Activated naive CD4-positive, alpha-beta T cell (primary cell): ENCODE data around the gene CCSER1.

Experiments used
- DNase-seq, 4 experiments: peaks; one replicate each; lab custom pipeline; 2025; lab: John Stamatoyannopoulos, UW

CCSER1 gene

GRCh38 chr4:90570615-90571014 lies 443.4 kb downstream of the CCSER1 start:
- no peak for DNase-seq

- no peak for DNase-seq
Observed at GRCh38 chr4:90572996-90573395, 445.8 kb downstream of the CCSER1 start.

- DNase-seq: no peak
Observed at GRCh38 chr4:90575371-90575770, 448.2 kb downstream of the CCSER1 start.

DNA sequence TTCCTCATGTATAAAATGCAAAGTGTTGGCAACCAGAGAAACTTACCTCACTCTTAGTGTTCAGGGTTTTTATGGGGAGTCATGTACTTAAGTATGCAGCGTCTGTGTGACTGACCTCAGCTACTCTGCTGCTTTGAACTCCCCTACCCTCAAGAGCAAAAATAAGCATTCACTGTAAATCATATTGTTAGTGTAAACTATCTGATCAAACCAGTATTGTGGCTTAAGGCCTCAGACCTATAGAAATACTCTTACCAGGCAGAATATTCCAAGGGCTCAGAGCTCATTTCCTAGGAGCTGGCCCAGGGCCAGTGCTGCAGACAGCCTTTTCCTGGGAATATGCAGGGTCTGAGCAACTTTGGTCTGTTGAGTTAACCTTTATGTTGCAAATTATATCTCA lies 453.1 kb downstream of the CCSER1 start:
- no peak for DNase-seq

DNA sequence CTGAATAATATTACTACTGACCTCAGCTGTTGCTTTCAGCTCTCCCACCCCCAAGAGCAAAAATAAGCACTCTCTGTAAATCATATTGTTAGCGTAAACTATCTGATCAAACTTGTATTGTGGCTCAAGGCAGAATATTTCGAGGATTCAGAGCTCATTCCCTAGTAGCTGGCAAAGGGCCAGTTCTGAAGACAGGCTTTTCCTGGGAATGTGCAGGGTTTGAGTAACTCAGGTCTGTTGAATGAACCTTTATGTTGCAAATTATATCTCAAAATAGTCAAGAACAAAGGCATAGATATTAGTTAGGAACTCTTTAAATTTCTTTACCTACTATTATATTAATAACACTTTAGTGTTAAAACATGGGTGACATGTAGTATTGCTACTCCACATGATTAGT lies 454.9 kb downstream of the CCSER1 start:
- no peak for DNase-seq

- no peak for DNase-seq
Observed at GRCh38 chr4:90584051-90584450, 456.9 kb downstream of the CCSER1 start.

GRCh38 chr4:90585961-90586360 lies 458.8 kb downstream of the CCSER1 start:
- DNase-seq: no peak

DNA sequence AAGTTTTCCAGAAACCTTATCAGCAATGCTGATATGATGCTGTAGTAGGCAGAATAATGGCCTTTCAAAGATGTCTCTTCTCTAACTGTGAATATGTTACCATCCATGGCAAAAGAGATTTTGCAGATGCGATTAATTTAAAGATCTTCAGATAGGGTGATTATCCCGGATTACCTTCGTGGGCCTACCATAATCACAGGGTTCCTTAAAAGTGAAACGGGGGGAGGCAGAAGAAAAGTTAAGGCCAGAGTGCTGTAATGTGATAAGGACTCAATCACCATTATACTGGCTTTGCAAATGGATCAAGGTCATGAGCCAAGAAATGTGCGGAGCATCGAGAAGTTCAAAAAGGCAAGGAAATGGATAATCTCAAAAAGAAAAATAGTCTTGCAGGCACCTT lies 459.6 kb downstream of the CCSER1 start:
- no peak for DNase-seq

GRCh38 chr4:90597927-90598326 lies 470.7 kb downstream of the CCSER1 start:
- no peak for DNase-seq

DNA sequence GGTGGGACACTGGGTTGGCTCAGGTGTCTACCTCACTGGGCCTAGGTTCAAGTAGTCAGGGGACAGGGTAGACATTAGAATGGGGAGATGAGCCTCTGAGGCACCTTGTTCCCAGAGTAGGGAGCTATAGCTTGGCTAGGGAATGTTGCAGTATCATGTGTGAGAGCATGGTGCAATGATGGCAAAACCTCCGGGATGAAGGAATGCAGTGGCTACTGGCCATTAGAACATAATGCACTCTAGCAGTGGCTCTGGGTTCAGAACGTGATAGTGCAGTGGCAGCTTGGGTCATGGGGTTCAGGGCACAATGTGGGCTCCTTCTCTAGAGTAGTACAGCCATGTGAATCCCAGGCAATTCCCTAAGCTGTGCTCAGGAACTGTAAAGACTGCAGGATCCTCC lies 471.5 kb downstream of the CCSER1 start:
- no peak for DNase-seq

DNA sequence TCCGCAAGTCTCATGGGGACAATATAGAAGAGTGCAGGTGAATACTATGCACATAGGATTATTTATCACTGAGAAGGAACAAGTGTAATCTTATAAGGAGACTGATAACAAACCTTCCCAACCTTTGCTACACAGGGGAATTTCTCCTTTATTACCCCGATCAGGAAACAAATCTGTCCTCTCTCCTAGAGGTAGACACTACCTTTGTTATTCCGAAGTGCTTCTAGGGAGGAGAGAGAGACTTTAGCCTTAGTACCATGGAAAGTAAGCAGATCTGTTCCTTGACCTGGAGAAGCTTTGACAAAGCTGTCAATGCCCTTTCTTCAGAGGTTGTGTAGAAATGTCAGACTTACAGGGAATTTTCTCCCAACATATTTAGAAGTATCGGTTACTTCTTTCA lies 475.5 kb downstream of the CCSER1 start:
- DNase-seq: no peak

DNA sequence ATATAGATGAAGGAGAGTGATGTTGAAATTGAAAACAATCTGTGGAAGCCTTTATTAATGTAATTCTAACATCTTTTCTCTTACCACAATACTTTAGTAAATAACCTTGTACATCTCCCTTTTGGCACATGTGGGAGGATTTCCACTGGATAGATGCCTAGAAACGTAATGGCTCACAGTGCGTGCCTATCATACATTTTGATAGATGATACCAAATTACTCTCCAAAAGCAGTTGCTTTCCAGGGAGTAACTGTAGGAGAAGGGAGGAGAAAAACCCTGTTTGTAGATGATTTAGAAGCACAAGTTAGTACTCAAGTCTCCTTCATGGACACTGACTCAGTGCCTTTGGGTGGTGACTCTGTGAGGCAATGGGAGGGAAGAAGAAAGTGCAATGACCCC lies 476.3 kb downstream of the CCSER1 start:
- no peak for DNase-seq

- no peak for DNase-seq
Observed at GRCh38 chr4:90606781-90607180, 479.6 kb downstream of the CCSER1 start.

DNA sequence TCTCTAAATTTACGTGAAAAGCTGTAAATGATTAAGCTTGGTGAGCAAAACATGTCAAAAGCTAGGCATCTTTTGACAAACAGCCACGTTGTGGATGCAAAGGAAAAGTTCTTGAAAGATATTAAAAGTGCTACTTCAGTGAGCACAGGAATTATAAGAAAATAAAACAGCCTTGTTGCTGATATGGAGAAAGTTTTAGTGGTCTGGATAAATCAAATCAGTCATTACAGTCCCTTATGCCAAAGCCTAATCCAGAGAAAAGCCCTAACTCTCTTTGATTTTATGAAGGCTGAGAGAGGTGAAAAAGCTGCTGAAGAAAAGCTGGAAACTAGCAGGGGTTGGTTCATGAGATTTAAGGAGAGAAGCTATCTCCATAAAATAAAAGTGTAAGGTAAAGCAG lies 487.2 kb downstream of the CCSER1 start:
- no peak for DNase-seq

GRCh38 chr4:90621080-90621479 lies 493.9 kb downstream of the CCSER1 start:
- no peak for DNase-seq

DNA sequence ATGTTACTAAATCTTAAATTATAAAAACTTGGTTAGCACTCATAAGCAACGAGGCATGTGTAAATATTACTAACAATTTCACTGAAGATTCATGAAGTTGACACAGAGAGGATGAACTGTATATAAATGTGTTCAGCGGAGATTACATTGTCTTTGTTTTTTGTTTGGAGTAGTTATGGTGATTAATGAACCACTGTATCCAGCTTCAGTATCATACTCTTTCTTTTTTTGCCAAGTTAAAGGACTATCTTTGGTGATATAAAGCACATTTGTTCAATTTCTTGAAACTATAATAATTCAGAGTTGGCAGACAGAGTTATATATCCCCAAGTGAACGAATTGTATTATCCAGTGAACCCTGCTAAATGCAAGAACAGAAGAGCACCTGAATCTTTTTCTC lies 497.6 kb downstream of the CCSER1 start:
- no peak for DNase-seq

- DNase-seq: no peak
Observed at GRCh38 chr4:90641861-90642599, 514.8 kb downstream of the CCSER1 start.

GRCh38 chr4:90643156-90643555 lies 516.0 kb downstream of the CCSER1 start:
- DNase-seq: no peak

DNA sequence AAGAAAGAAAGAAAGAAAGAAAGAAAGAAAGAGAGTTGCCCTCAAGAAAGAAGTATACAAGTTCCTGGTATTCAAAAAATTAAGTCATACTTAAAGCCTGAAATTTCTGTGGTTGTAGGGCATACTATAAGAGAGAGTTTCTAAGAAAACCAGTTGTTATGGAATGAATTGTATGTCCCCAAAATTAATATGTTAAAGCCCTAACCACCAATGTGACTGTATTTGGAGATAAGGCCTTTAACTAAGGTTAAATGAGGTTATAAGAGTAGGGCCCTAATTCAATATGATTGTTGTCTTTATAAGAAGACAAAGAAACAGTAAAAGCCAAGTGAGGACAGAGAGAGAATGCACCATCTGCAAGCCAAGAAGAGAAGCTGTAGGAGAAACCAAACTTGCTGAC lies 521.1 kb downstream of the CCSER1 start:
- DNase-seq: no peak

GRCh38 chr4:90648791-90649190 lies 521.6 kb downstream of the CCSER1 start:
- no peak for DNase-seq

GRCh38 chr4:90660672-90661071 lies 533.5 kb downstream of the CCSER1 start:
- no peak for DNase-seq

DNA sequence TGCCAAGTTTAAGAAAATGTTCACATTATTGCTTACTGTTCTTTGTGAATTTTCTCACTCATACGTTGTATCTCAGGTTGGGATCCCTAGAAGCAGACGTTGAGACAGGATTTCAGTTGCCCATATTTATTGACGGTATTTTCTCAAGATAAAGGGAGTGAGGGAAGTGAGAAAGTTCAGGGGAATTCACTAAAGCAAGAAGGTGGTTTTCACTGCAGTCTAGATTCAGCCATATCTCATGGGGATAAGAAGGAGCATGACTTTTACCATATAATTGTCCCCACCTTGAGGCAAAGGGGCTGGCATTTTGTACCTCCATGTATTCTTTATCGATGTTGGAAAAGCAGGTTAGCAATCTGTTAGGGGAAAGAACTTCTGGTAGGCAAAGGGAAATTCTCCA lies 543.0 kb downstream of the CCSER1 start:
- no peak for DNase-seq

DNA sequence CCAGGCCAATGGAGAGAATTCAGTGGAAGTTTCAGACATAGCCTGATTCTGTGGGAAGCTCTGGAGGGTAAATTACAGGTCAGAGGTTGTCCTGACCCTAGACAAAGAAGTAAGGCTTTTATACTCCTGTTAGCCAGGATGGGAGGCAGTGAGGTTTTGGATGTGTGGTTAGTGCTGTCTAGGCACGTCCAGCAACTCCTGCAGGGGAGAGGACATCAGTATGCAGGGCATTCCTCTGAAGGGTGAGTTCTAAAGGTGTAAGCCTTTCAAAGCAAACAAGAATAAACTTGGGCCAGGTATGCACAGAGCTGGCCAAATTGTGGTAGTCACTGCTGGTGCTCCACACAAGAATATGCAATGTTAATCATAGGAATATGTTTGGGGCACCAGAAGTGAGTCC lies 562.5 kb downstream of the CCSER1 start:
- DNase-seq: no peak

GRCh38 chr4:90695411-90695810 lies 568.2 kb downstream of the CCSER1 start:
- DNase-seq: no peak
